ENCODE results near the gene TDP1. TPM values are rescaled to one million over a fixed set of nuclear protein-coding genes. Genes with fewer than 3 reads are reported as not detected.

TDP1 gene
- total and polyA plus RNA-seq, 2 experiments from 2014 or later: 12.1 to 19.4 TPM

DNA sequence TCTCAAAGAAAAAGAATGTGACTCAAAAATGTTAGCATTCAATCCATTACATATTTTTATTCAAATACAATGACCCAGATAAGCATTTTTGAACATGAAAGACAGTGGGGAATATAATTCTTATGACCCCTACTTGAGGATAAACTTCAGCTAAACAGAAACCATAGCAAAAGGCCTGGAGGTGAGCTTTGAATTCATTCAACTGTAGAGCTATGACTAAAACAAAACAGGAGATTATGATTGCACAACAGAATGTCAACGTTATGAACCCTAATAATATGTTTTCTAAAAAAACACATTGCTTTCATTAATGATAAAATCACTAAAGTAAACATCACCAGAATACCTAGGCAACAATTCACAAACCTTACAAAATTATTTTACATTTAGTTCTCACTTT is 29.0 kb upstream of the TDP1 start:
- Histone ChIP-seq H4K20me1 (ENCODE audit: insufficient read depth, poor library complexity, severe bottlenecking) (no peaks in the 10 kb centered on the region), H3K36me3 (replicated peaks; ENCODE audit: insufficient read depth, low read depth) (no peaks in the 10 kb centered on the region), H3K4me1 (ENCODE audit: insufficient read depth) (no peaks in the 10 kb centered on the region), H3K9me3 (ENCODE audit: low read depth) (no peaks in the 10 kb centered on the region), H3K4me3 (no peak overlapping the region), H3K79me2 (no peaks in the 10 kb centered on the region), H3K27ac (no peak overlapping the region), H3K9me2 (replicated peaks; ENCODE audit: insufficient read depth) (no peaks in the 10 kb centered on the region), H2AFZ (no peak overlapping the region), H3K27me3 (no peaks in the 10 kb centered on the region), H3K4me2 (no peak overlapping the region)
- no peak for DNase-seq (ENCODE audit: low spot score)
- WGBS (ENCODE audit: low lambda C conversion rate, missing lambda C conversion rate): 68% methylated on average over 1 of the region's 1 CpG
- no peak for TF ChIP-seq EZH2 (IDR thresholded peaks at IDR 0.05; ENCODE audit: borderline replicate concordance)
- TF ChIP-seq, protein P1, sequence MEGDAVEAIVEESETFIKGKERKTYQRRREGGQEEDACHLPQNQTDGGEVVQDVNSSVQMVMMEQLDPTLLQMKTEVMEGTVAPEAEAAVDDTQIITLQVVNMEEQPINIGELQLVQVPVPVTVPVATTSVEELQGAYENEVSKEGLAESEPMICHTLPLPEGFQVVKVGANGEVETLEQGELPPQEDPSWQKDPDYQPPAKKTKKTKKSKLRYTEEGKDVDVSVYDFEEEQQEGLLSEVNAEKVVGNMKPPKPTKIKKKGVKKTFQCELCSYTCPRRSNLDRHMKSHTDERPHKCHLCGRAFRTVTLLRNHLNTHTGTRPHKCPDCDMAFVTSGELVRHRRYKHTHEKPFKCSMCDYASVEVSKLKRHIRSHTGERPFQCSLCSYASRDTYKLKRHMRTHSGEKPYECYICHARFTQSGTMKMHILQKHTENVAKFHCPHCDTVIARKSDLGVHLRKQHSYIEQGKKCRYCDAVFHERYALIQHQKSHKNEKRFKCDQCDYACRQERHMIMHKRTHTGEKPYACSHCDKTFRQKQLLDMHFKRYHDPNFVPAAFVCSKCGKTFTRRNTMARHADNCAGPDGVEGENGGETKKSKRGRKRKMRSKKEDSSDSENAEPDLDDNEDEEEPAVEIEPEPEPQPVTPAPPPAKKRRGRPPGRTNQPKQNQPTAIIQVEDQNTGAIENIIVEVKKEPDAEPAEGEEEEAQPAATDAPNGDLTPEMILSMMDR (IDR thresholded peaks at IDR 0.05; ENCODE audit: poor library complexity): no peak
- TF ChIP-seq EZH2phosphoT487 (IDR thresholded peaks at IDR 0.05; ENCODE audit: low read depth, severe bottlenecking, unreplicated experiment): no peak

DNA sequence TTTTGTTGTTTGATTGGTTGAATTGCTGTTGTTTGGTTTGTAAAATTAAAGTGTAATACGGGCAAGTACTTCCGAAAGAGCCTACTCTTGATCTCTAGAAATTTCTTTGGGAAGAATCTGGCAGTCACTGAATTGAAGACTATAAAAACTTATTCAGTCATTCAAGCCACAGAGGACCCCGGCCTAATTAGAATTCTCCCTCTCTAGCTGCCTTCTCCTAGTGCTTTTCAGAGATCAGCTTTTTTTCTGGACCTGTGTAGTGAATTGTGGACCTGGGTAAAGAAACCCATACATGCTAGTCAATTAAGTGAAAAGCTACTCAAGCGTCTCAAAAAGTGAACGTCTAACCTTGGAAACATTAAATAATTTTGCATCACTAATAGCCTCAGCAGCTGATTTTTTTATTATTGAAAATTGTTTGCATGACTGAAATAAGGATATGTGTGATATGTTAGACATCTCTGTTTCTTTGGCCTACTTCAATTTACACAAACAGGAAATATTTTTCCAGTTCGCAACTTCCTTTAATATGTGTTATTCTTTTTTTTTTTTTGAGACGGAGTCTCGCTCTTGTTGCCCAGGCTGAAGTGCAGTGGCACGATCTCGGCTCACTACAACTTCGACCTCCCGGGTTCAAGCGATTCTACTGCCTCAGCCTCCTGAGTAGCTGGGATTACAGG is 28.4 kb upstream of the TDP1 start:
- no peaks in the 10 kb centered on the region for H4K20me1 ChIP-seq (ENCODE audit: insufficient read depth, poor library complexity, severe bottlenecking)
- no peak overlapping the region for H3K4me2 ChIP-seq
- H3K27me3 ChIP-seq: no peaks in the 10 kb centered on the region
- no peaks in the 10 kb centered on the region for H3K9me2 ChIP-seq (replicated peaks; ENCODE audit: insufficient read depth)
- no peak overlapping the region for H2AFZ ChIP-seq
- H3K9me3 ChIP-seq (ENCODE audit: low read depth): no peaks in the 10 kb centered on the region
- H3K79me2 ChIP-seq: no peaks in the 10 kb centered on the region
- no peak overlapping the region for H3K27ac ChIP-seq
- no peak overlapping the region for H3K4me3 ChIP-seq
- DNase-seq (ENCODE audit: low spot score): no peak
- no peak for TF ChIP-seq EZH2phosphoT487 (IDR thresholded peaks at IDR 0.05; ENCODE audit: low read depth, severe bottlenecking, unreplicated experiment)
- H3K4me1 ChIP-seq (ENCODE audit: insufficient read depth): no peaks in the 10 kb centered on the region
- 98% methylated on average over 13 of the region's 13 CpGs for WGBS (ENCODE audit: low lambda C conversion rate, missing lambda C conversion rate)
- H3K36me3 ChIP-seq (replicated peaks; ENCODE audit: insufficient read depth, low read depth): no peaks in the 10 kb centered on the region

DNA sequence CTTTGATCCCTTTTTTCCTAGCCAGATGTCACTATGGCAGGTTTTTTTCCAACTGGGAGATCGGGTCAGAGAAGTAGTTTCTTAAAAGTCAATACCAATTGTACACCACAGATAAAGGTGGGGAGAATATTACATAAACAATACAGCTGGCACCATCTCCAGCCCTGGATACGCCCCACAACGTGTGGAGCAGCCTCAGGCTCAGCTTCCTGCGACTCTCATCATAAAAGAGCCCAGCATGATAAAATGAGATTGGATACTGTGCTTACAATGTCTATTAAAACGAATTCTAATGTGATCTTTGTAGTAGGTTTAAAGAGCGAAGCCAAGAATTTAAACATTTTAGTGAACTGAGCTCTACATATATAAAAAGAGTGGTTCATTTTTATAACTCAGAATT is 22.7 kb upstream of the TDP1 start:
- no peak for DNase-seq (ENCODE audit: low spot score)
- H4K20me1 ChIP-seq (ENCODE audit: insufficient read depth, poor library complexity, severe bottlenecking): no peaks in the 10 kb centered on the region
- H3K27ac ChIP-seq: peak overlapping the region; percentile 27
- WGBS (ENCODE audit: low lambda C conversion rate, missing lambda C conversion rate): 66% methylated on average over 6 of the region's 6 CpGs
- no peaks in the 10 kb centered on the region for H3K79me2 ChIP-seq
- H3K4me2 ChIP-seq: peak overlapping the region; percentile 6
- no peaks in the 10 kb centered on the region for H3K4me1 ChIP-seq (ENCODE audit: insufficient read depth)
- no peak overlapping the region for H2AFZ ChIP-seq
- H3K36me3 ChIP-seq (replicated peaks; ENCODE audit: insufficient read depth, low read depth): no peaks in the 10 kb centered on the region
- H3K27me3 ChIP-seq: no peaks in the 10 kb centered on the region
- H3K9me3 ChIP-seq (ENCODE audit: low read depth): no peaks in the 10 kb centered on the region
- no peaks in the 10 kb centered on the region for H3K9me2 ChIP-seq (replicated peaks; ENCODE audit: insufficient read depth)
- H3K4me3 ChIP-seq: no peak overlapping the region
- no peak for TF ChIP-seq EZH2 (IDR thresholded peaks at IDR 0.05; ENCODE audit: borderline replicate concordance)
- TF ChIP-seq, protein P1 (IDR thresholded peaks at IDR 0.05; ENCODE audit: poor library complexity): no peak
- TF ChIP-seq EZH2phosphoT487 (IDR thresholded peaks at IDR 0.05; ENCODE audit: low read depth, severe bottlenecking, unreplicated experiment): no peak

DNA sequence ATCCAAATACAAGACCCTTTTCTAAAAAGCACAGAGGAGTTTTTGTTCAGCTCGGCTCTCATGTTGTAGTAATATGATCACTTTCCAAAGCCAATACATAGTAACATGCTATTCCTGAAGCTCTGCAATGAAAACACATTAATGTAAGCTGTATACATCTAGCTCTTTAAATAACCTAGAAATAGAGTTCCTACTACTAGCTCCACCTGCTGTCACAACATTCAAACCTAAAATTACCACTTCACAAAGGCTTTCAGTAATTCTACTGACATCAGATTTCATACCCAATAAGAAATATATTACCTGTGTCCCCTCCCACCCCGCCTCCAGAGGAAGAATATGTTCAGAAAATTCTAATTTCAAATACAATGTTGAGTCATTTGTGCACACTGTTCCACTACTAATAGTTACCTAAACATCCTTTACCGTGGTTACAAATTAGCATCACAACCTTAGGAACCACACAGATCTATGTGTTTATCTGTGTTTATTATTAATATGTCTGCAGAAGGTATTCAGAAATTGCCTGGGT is 19.0 kb upstream of the TDP1 start:
- Histone ChIP-seq H3K9me2 (replicated peaks; ENCODE audit: insufficient read depth) (no peaks in the 10 kb centered on the region), H3K79me2 (no peaks in the 10 kb centered on the region), H4K20me1 (ENCODE audit: insufficient read depth, poor library complexity, severe bottlenecking) (no peaks in the 10 kb centered on the region), H3K4me1 (ENCODE audit: insufficient read depth) (no peaks in the 10 kb centered on the region), H3K4me2 (no peak overlapping the region), H3K4me3 (no peak overlapping the region), H3K36me3 (replicated peaks; ENCODE audit: insufficient read depth, low read depth) (no peaks in the 10 kb centered on the region), H3K27me3 (no peaks in the 10 kb centered on the region), H3K9me3 (ENCODE audit: low read depth) (no peaks in the 10 kb centered on the region), H3K27ac (no peak overlapping the region), H2AFZ (no peak overlapping the region)
- 59% methylated on average over 3 of the region's 3 CpGs for WGBS (ENCODE audit: low lambda C conversion rate, missing lambda C conversion rate)
- DNase-seq (ENCODE audit: low spot score): no peak
- TF ChIP-seq EZH2phosphoT487 (IDR thresholded peaks at IDR 0.05; ENCODE audit: low read depth, severe bottlenecking, unreplicated experiment) (no peak), EZH2 (IDR thresholded peaks at IDR 0.05; ENCODE audit: borderline replicate concordance) (no peak)
- TF ChIP-seq, protein P1 (IDR thresholded peaks at IDR 0.05; ENCODE audit: poor library complexity): peak; percentile 33
